OCI-M1 (cell line): ENCODE data around the gene SLC16A1.
"Not testable (repeated sequence)": the region's sequence is repeated elsewhere in the genome, so short reads cannot be mapped to it uniquely, and the experiment has no call there.

Experiments
- DNase-seq: peaks from one replicate; lab custom pipeline; 2025; lab: John Stamatoyannopoulos, UW

Gene SLC16A1, protein sequence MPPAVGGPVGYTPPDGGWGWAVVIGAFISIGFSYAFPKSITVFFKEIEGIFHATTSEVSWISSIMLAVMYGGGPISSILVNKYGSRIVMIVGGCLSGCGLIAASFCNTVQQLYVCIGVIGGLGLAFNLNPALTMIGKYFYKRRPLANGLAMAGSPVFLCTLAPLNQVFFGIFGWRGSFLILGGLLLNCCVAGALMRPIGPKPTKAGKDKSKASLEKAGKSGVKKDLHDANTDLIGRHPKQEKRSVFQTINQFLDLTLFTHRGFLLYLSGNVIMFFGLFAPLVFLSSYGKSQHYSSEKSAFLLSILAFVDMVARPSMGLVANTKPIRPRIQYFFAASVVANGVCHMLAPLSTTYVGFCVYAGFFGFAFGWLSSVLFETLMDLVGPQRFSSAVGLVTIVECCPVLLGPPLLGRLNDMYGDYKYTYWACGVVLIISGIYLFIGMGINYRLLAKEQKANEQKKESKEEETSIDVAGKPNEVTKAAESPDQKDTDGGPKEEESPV

GRCh38 chr1:112955773-112956543 lies at the start of gene SLC16A1:
TSS of gene SLC16A1 (minus strand) at chr1:112956196. CDS start at chr1:112929308, 26,888 bp downstream.
- DNase-seq, result peak; percentile 96

DNA sequence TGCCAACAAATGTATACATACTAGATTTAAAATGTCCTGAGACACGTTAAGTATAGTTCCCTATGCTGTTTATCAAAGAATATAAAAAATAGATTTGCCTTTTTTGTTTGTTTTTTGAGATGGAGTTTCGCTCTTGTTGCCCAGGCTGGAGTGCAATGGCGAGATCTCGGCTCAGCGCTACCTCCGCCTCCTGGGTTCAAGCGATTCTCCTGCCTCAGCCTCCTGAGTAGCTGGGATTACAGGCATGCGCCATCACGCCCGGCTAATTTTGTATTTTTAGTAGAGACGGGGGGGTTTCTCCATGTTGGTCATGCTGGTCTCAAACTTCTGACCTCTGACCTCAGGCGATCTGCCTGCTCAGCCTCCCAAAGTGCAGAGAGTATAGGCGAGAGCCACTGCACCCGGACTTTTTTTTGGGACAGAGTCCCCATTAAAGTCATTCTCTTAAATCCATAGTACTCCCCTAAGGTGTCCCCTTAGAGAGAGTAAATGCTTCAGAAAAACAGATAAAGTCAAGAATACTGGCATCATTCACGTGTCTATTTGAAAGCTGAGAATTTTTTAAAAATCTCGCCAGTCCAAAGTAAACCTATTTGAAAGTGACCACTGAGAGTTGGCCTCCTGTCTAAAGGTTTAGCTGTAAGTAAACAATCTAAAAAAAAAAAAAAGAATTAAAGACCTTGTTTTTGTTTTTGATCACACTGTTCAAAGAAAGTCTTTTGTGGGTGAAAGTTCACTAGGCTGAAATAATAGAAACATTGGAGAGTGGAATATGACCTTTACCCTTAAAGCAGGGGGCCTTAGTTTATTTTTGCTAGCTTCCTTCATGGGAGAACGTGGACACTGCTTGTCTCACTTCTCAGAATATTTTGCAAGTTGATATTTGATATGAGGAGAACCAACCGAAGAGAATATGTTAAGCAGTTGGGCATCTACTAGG lies 48.0 kb upstream of the SLC16A1 start:
- no peak for DNase-seq

GRCh38 chr1:113002297-113002696 lies 46.3 kb upstream of the SLC16A1 start:
- DNase-seq, result no peak

- DNase-seq, result peak; percentile 34
Measured at GRCh38 chr1:112998592-112999235, 42.7 kb upstream of the SLC16A1 start.

DNA sequence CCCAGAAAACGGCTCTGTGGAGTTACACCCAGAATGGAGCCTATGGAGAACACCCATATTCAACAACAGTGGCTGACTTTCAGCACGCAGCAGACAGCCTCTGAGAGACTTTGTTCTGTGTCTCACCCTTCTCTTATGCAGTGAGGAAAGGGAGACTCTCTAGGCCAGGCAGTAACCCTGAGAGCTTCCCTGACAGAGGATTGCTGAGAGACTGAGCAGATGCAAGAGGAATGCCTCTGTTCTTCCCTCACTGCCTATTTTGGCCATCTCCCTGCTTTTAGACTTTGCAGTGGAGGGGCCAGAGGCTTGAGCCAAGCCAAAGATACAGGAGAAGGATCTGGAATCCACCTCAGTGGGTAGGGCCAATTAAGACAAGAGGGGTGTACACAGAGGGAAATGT lies 41.8 kb upstream of the SLC16A1 start:
- DNase-seq, result no peak

DNA sequence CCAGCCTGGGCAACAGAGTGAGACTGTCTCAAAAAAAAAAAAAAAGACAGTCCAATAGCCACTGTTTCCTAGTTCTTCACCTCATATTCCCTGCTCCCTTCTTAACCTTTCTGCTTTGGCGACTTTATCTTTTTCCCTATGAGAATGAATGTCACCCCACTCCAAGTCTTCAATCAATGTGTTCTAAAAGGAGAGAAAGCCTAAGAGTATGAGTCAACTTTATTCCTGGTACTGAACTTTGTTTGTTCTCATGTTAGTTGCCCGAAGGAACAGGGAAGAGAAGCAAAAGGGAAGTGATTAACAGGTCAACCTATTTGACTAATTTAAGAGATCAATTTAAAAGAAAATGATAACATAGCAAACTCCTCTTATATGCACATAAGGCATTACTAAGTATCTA lies 39.9 kb upstream of the SLC16A1 start:
- DNase-seq, result no peak

- DNase-seq, result not testable (repeated sequence)
Measured at GRCh38 chr1:112995021-112995420, 39.0 kb upstream of the SLC16A1 start.

- no peak for DNase-seq
Measured at GRCh38 chr1:112992780-112993179, 36.8 kb upstream of the SLC16A1 start.

GRCh38 chr1:112991402-112992120 lies 35.6 kb upstream of the SLC16A1 start:
- peak; percentile 5 for DNase-seq

- DNase-seq, result no peak
Measured at GRCh38 chr1:112990271-112990670, 34.3 kb upstream of the SLC16A1 start.

DNA sequence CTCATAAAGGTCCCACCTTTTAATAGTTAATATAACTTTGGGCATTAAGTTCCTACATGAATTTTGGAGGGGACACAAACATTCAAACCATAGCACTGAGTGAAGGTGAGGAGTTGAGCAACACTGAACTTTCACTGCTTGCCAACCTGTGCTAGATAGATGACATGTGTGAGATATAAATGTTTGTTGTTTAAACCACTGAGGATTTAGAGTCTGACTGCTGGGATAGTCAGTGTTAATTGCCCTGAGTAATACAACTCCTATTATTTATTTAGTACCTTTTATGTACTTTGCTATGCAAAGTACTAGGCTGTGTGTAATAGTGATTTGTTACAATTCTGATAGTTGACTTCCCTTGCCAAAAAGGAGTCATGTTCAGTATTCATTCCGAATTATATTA lies 32.4 kb upstream of the SLC16A1 start:
- DNase-seq, result no peak

- no peak for DNase-seq
Measured at GRCh38 chr1:112985123-112985522, 29.1 kb upstream of the SLC16A1 start.

- no peak for DNase-seq
Measured at GRCh38 chr1:112983537-112984131, 27.6 kb upstream of the SLC16A1 start.

DNA sequence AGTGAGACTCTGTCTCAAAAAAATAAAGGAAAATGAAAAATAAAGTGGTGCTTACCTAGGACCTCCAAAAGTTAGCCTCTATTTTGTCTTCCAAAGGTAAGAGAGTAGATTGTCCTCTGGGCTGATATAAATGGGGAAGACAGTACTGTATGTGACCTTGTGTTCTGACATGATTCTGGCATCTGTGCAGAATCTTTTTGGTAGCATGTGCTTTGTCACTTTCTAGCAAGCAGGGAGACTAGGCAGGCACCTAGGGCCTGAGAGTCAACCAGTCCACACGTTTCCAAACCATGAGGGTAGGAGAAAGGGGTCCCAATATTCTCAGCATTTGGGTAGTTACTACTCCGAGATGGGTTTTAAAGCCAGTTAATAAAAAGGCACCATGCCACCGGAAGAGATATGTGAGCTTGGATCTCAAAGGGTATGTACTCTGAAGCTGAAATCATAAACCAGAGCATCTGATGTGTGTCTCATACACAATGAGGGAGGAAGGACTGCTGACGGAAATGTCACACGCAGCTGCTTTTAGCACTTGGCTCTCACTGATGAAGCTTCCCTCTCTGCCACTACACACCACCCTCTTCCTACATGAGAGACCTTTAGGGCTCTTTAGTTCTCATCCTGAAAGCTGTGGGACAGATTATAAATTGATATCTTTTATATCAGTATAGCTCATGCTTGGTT lies 27.0 kb upstream of the SLC16A1 start:
- DNase-seq, result no peak

DNA sequence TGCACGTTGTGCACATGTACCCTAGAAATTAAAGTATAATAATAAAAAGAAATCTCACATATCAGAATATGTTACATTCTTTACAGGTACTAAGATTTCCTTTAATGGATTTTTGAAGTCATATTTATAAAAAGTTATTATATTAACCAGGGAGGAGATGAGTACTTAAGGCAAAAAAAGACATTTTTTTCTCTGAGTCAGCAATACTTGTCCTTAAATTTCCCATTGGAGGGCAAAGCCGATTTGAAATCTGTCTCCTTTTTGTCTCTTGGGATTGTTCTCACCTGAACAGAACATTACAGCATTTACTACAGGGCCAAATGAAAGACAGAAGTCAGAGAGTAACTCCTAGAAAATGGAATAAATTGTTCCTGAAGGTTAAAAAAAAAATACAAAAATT lies 26.3 kb upstream of the SLC16A1 start:
- no peak for DNase-seq

GRCh38 chr1:112981834-112982233 lies 25.8 kb upstream of the SLC16A1 start:
- not testable (repeated sequence) for DNase-seq

DNA sequence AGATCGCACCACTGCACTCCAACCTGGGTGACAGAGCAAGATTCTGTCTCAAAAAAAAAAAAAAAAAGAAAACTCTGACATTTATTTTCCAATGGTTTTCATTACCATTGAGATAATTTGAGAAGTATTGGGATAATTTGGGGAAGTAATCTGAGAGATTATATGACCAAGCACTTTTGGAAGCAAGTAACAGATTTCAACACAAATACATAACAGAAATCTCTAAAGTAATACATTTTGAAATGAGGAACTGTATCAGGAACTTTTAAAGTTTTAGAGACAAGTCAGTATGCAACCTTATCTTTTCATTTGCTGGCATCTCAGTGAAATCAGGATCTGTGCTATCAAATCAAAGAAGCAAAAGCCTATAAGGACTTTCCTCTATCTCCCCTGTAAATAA lies 25.4 kb upstream of the SLC16A1 start:
- peak; percentile 14 for DNase-seq

DNA sequence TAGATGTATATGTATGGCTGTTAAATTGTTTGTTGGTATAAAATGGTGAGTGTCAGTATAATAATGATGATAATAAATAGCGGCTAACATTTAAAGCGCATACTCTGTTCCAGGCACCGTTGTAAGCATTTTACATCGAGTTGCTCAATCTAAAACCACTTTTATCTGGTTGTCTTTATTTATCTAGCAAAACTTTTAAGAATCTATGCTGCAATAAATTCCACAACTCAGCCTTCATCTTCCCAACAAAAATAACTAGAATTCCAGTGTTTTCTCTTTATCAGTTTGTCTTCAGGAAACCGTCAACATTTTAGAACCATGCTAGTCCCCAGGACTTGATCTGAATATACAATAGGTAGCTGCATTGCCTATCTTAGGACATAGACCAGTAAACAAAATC lies 19.3 kb upstream of the SLC16A1 start:
- DNase-seq, result no peak

- no peak for DNase-seq
Measured at GRCh38 chr1:112974646-112975045, 18.6 kb upstream of the SLC16A1 start.

GRCh38 chr1:112973788-112974187 lies 17.8 kb upstream of the SLC16A1 start:
- no peak for DNase-seq
